ENCODE measurements around the gene TAF11L4. TPM values are rescaled to one million over a fixed set of nuclear protein-coding genes. Genes with fewer than 3 reads are reported as not detected.
"Not testable (repeated sequence)": the region's sequence is repeated elsewhere in the genome, so short reads cannot be mapped to it uniquely, and the experiment has no call there.

TAF11L4 gene
- polyA plus RNA-seq, 1 of the 3 experiments (the other 2 are of a cell fraction), result not detected

DNA sequence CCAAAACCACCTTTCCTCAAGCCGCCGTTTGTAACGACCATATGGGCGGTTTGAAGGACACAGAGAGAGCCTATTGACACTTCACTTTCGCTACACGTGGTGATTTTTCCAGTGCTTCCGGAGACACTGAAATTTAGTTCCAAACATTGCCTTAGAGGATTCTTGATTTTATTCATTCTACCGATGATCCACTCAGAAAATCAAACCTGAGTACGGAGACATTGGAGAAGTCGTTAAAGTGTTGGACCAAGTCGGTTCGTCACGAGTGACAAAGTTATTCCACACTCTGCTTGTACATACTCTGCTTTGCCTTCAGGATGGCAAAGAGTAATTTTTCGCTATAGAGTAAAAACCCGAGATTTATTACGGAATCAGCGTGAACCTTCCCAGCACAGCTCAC lies 4.9 kb downstream of the TAF11L4 start:
- CTCF ChIA-PET; H3K27me3 ChIP-seq (ENCODE audit: insufficient read depth): not testable (repeated sequence)

DNA sequence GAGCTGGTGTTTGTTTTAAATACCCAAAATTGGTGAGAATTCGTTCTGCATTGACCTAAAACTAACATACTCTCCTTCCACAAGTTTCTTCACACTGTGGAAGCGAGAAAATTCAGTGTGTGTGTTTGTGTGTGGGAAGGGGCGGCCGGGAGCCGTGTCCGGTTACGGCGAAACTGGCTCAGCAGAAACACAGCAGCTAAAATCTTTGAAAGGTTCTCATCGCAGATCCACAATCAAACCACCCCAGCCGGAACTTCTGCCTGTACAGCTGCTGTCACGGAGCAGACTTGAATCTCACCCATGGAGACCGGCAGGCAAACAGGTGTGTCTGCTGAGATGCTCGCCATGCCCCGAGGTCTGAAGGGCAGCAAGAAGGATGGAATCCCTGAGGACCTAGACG lies 6.8 kb downstream of the TAF11L4 start, which contains the start of gene TAF11L6:
TAF11L6 (plus strand) TSS at position 301 of the 400 bp plus-strand sequence.
- CTCF ChIA-PET; H3K27me3 ChIP-seq (ENCODE audit: insufficient read depth): not testable (repeated sequence)
- no CpG with 5 or more reads among the region's 15 CpGs for WGBS (ENCODE audit: low lambda C conversion rate)

More for the DNA sequence above, 4.9 kb downstream of the TAF11L4 start:
- H2AFZ ChIP-seq (ENCODE audit: low read depth); H3K79me2 ChIP-seq (ENCODE audit: insufficient read depth); H3K9me3 ChIP-seq; H3F3A ChIP-seq (replicated peaks; ENCODE audit: insufficient read depth); H3K9me2 ChIP-seq; DNase-seq; H3K4me3 ChIP-seq (ENCODE audit: low read depth in 2 of 2, low read length in 1 of 2); H4K20me1 ChIP-seq (ENCODE audit: insufficient read depth); H3K4me1 ChIP-seq (ENCODE audit: control insufficient read depth in 1 of 2, insufficient read depth in 2 of 2, low read depth in 1 of 2, low read length in 1 of 2); H3K27ac ChIP-seq (ENCODE audit: low read depth in 2 of 2, low read length in 1 of 2); H3K9ac ChIP-seq; POLR2A ChIA-PET; H3K4me2 ChIP-seq; H3K36me3 ChIP-seq (replicated peaks in 1 of 2; ENCODE audit: control insufficient read depth in 1 of 2, insufficient read depth in 2 of 2, low read length in 1 of 2): not testable (repeated sequence)
- 69% methylated on average over 13 of the region's 17 CpGs for WGBS (ENCODE audit: low lambda C conversion rate)

More for the DNA sequence above, 6.8 kb downstream of the TAF11L4 start, which contains the start of gene TAF11L6:
- H3K9me2 ChIP-seq; H3K4me2 ChIP-seq; H2AFZ ChIP-seq (ENCODE audit: low read depth); H3K4me3 ChIP-seq (ENCODE audit: low read depth in 2 of 2, low read length in 1 of 2); H3K36me3 ChIP-seq (replicated peaks in 1 of 2; ENCODE audit: control insufficient read depth in 1 of 2, insufficient read depth in 2 of 2, low read length in 1 of 2); H3K27ac ChIP-seq (ENCODE audit: low read depth in 2 of 2, low read length in 1 of 2); POLR2A ChIA-PET; H3F3A ChIP-seq (replicated peaks; ENCODE audit: insufficient read depth); H3K9me3 ChIP-seq; DNase-seq; H3K79me2 ChIP-seq (ENCODE audit: insufficient read depth); H4K20me1 ChIP-seq (ENCODE audit: insufficient read depth); H3K4me1 ChIP-seq (ENCODE audit: control insufficient read depth in 1 of 2, insufficient read depth in 2 of 2, low read depth in 1 of 2, low read length in 1 of 2); H3K9ac ChIP-seq: not testable (repeated sequence)

Small RNAs within 50 kb of the gene (small RNA-seq; reads per million reads assigned to genes)
- 0 reads per million in 7 experiments for gene AC106774.3

Other genes starting within 250 kb of the TAF11L4 start
- gene TAF11L2, start 23.6 kb upstream of the TAF11L4 start, polyA plus RNA-seq (2012; rRNA removed), result not detected in 2 replicates
- not detected in 2 replicates for gene TAF11L3, start 3.4 kb upstream of the TAF11L4 start, polyA plus RNA-seq (2012; rRNA removed)
- not detected in 2 replicates for gene TAF11L5, start 3.4 kb downstream of the TAF11L4 start, polyA plus RNA-seq (2012; rRNA removed)
- not detected in 2 replicates for gene TAF11L6, start 6.9 kb downstream of the TAF11L4 start, polyA plus RNA-seq (2012; rRNA removed)
- gene TAF11L7, start 64.0 kb downstream of the TAF11L4 start, polyA plus RNA-seq (2012; rRNA removed), result not detected in 2 replicates
- gene TAF11L8, start 69.2 kb downstream of the TAF11L4 start, polyA plus RNA-seq (2012; rRNA removed), result not detected in 2 replicates
- not detected in 2 replicates for gene TAF11L9, start 72.6 kb downstream of the TAF11L4 start, polyA plus RNA-seq (2012; rRNA removed)
- not detected in 2 replicates for gene TAF11L10, start 76.0 kb downstream of the TAF11L4 start, polyA plus RNA-seq (2012; rRNA removed)
- gene TAF11L11, start 82.4 kb downstream of the TAF11L4 start, polyA plus RNA-seq (2012; rRNA removed), result not detected in 2 replicates
- gene TAF11L12, start 88.6 kb downstream of the TAF11L4 start, polyA plus RNA-seq (2012; rRNA removed), result not detected in 2 replicates
- gene TAF11L13, start 110.3 kb downstream of the TAF11L4 start, polyA plus RNA-seq (2012; rRNA removed), result not detected in 2 replicates
- not detected in 2 replicates for gene TAF11L14, start 112.7 kb downstream of the TAF11L4 start, polyA plus RNA-seq (2012; rRNA removed)

All from SK-N-SH (cell line).